Measurements from ENCODE around the gene SORL1. TPM values are rescaled to one million over a fixed set of nuclear protein-coding genes. Genes with fewer than 3 reads are reported as not detected.

The SORL1 gene
- polyA plus RNA-seq, 1 donor from 2014 or later, result 6.5 TPM

GRCh38 chr11:121574801-121575200, 122.7 kb downstream of the SORL1 start:
- Histone ChIP-seq H3F3A (ENCODE audit: insufficient read depth, low read length, poor library complexity, severe bottlenecking) (no peaks in the 10 kb centered on the region), H4K20me1 (ENCODE audit: insufficient read depth) (no peaks in the 10 kb centered on the region), H2AFZ (ENCODE audit: low read depth, low read length) (no peak overlapping the region), H3K4me2 (ENCODE audit: low read length) (no peak overlapping the region), H3K27ac (ENCODE audit: low read length) (no peak overlapping the region), H3K36me3 (ENCODE audit: insufficient read depth, low read length) (no peaks in the 10 kb centered on the region), H3K9ac (ENCODE audit: low read length) (no peak overlapping the region), H3K27me3 (ENCODE audit: insufficient read depth, low read depth, low read length) (no peaks in the 10 kb centered on the region), H3K9me2 (ENCODE audit: insufficient read depth, low read length) (no peaks in the 10 kb centered on the region), H3K79me2 (replicated peaks; ENCODE audit: insufficient read depth, low read length) (no peaks in the 10 kb centered on the region), H3K4me3 (ENCODE audit: low read length) (no peak overlapping the region), H3K9me3 (ENCODE audit: low read length) (peaks cover 4% of the 10 kb centered on the region)
- TF ChIP-seq MXI1 (conservative IDR thresholded peaks at IDR 0.05; ENCODE audit: poor library complexity, severe bottlenecking) (no peak), EP300 (conservative IDR thresholded peaks at IDR 0.05; ENCODE audit: poor library complexity, severe bottlenecking) (no peak), TAF1 (IDR thresholded peaks at IDR 0.05; ENCODE audit: low read depth) (no peak), POLR2AphosphoS5 (IDR thresholded peaks at IDR 0.05) (no peak), REST (IDR thresholded peaks at IDR 0.05; ENCODE audit: borderline replicate concordance) (no peak), RAD21 (conservative IDR thresholded peaks at IDR 0.05) (no peak), SMC3 (conservative IDR thresholded peaks at IDR 0.05; ENCODE audit: poor library complexity) (no peak), EZH2 (IDR thresholded peaks at IDR 0.05; ENCODE audit: borderline replicate concordance, insufficient read depth, low read length, poor library complexity, severe bottlenecking) (no peak), CTCF (IDR thresholded peaks at IDR 0.05; ENCODE audit: poor library complexity, severe bottlenecking) (no peak)

GRCh38 chr11:121575250-121575962, 123.3 kb downstream of the SORL1 start:
- no peak overlapping the region for H3K4me2 ChIP-seq (ENCODE audit: low read length)
- no peak overlapping the region for H3K9ac ChIP-seq (ENCODE audit: low read length)
- H4K20me1 ChIP-seq (ENCODE audit: insufficient read depth), result no peaks in the 10 kb centered on the region
- no peaks in the 10 kb centered on the region for H3F3A ChIP-seq (ENCODE audit: insufficient read depth, low read length, poor library complexity, severe bottlenecking)
- no peak overlapping the region for H3K27ac ChIP-seq (ENCODE audit: low read length)
- H2AFZ ChIP-seq (ENCODE audit: low read depth, low read length), result no peak overlapping the region
- no peaks in the 10 kb centered on the region for H3K27me3 ChIP-seq (ENCODE audit: insufficient read depth, low read depth, low read length)
- TF ChIP-seq POLR2AphosphoS5 (IDR thresholded peaks at IDR 0.05) (no peak), REST (IDR thresholded peaks at IDR 0.05; ENCODE audit: borderline replicate concordance) (no peak), CTCF (IDR thresholded peaks at IDR 0.05; ENCODE audit: poor library complexity, severe bottlenecking) (no peak), RAD21 (conservative IDR thresholded peaks at IDR 0.05) (no peak), SMC3 (conservative IDR thresholded peaks at IDR 0.05; ENCODE audit: poor library complexity) (no peak), EP300 (conservative IDR thresholded peaks at IDR 0.05; ENCODE audit: poor library complexity, severe bottlenecking) (no peak), EZH2 (IDR thresholded peaks at IDR 0.05; ENCODE audit: borderline replicate concordance, insufficient read depth, low read length, poor library complexity, severe bottlenecking) (no peak), TAF1 (IDR thresholded peaks at IDR 0.05; ENCODE audit: low read depth) (no peak), MXI1 (conservative IDR thresholded peaks at IDR 0.05; ENCODE audit: poor library complexity, severe bottlenecking) (no peak)
- peaks cover 4% of the 10 kb centered on the region for H3K9me3 ChIP-seq (ENCODE audit: low read length)
- H3K36me3 ChIP-seq (ENCODE audit: insufficient read depth, low read length), result no peaks in the 10 kb centered on the region
- no peaks in the 10 kb centered on the region for H3K9me2 ChIP-seq (ENCODE audit: insufficient read depth, low read length)
- H3K79me2 ChIP-seq (replicated peaks; ENCODE audit: insufficient read depth, low read length), result no peaks in the 10 kb centered on the region
- H3K4me3 ChIP-seq (ENCODE audit: low read length), result no peak overlapping the region

All from neural cell (in vitro differentiated cells).